Effector memory CD4-positive, alpha-beta T cell (primary cell): ENCODE measurements around the gene HERPUD2.

Experiments
- DNase-seq, 3 donors: peaks; one replicate each; pipeline ENCODE4 v3.0.0-alpha.2; 2020
- H3K27ac ChIP-seq: 2 replicates; pipeline ENCODE4 v1.7.0; 2013; ENCODE audit warnings: mild to moderate bottlenecking, low read length, moderate library complexity; ENCODE audit not compliant: insufficient read depth, poor library complexity, severe bottlenecking
- H3K27me3 ChIP-seq: replicated peaks from 2 replicates; pipeline ENCODE4 v1.7.0; 2013; ENCODE audit warnings: mild to moderate bottlenecking, low read length; ENCODE audit not compliant: insufficient read depth, control insufficient read depth, poor library complexity, severe bottlenecking
- H3K36me3 ChIP-seq: 2 replicates; pipeline ENCODE4 v1.7.0; 2013; ENCODE audit warnings: mild to moderate bottlenecking, low read length, moderate library complexity; ENCODE audit not compliant: control insufficient read depth, insufficient read depth
- H3K4me1 ChIP-seq: 2 replicates; pipeline ENCODE4 v1.7.0; 2013; ENCODE audit warnings: low read length, mild to moderate bottlenecking; ENCODE audit not compliant: control insufficient read depth, insufficient read depth, poor library complexity, severe bottlenecking
- H3K4me3 ChIP-seq: 2 replicates; pipeline ENCODE4 v1.7.0; 2013; ENCODE audit warnings: low read length, low read depth, mild to moderate bottlenecking; ENCODE audit not compliant: insufficient read depth, poor library complexity, severe bottlenecking
- H3K9me3 ChIP-seq: 2 replicates; pipeline ENCODE4 v1.7.0; 2013; ENCODE audit warnings: mild to moderate bottlenecking, low read length, moderate library complexity; ENCODE audit not compliant: control insufficient read depth

The HERPUD2 gene

GRCh38 chr7:35623381-35623780, 71.6 kb downstream of the HERPUD2 start:
- no peak overlapping the region for H3K4me3 ChIP-seq

GRCh38 chr7:35619863-35620262, 75.1 kb downstream of the HERPUD2 start:
- Histone ChIP-seq H3K4me1 (no peaks in the 10 kb centered on the region), H3K9me3 (no peaks in the 10 kb centered on the region), H3K27ac (no peak overlapping the region), H3K4me3 (no peak overlapping the region), H3K36me3 (no peaks in the 10 kb centered on the region), H3K27me3 (no peaks in the 10 kb centered on the region)
- no peak for DNase-seq

More at GRCh38 chr7:35623381-35623780, 71.6 kb downstream of the HERPUD2 start:
- H3K36me3 ChIP-seq: no peaks in the 10 kb centered on the region
- DNase-seq: no peak
- no peak overlapping the region for H3K27ac ChIP-seq
- no peaks in the 10 kb centered on the region for H3K4me1 ChIP-seq
- H3K9me3 ChIP-seq: no peaks in the 10 kb centered on the region
- H3K27me3 ChIP-seq: no peaks in the 10 kb centered on the region

DNA sequence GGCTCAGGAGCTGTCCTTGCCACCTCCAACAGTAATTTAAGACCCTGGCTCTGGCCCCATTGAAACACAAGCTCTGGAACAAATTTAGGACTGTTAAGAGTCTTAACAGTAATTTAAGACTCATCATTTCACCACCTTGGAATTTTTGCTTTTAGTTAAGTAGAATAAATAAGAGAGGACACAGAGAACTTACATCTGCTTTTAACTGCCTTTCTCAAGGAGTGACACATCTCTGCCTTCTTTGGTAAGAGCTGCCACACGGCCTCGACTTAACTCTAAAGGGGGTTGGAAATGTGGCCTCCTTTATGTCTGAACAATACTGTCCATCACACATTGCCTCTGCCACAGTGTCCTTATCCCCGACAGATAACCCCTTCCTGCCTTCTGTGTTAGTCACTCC, 77.9 kb downstream of the HERPUD2 start:
- Histone ChIP-seq H3K27ac (no peak overlapping the region), H3K4me3 (no peak overlapping the region), H3K36me3 (no peaks in the 10 kb centered on the region), H3K4me1 (no peaks in the 10 kb centered on the region), H3K27me3 (no peaks in the 10 kb centered on the region), H3K9me3 (no peaks in the 10 kb centered on the region)
- DNase-seq: no peak

DNA sequence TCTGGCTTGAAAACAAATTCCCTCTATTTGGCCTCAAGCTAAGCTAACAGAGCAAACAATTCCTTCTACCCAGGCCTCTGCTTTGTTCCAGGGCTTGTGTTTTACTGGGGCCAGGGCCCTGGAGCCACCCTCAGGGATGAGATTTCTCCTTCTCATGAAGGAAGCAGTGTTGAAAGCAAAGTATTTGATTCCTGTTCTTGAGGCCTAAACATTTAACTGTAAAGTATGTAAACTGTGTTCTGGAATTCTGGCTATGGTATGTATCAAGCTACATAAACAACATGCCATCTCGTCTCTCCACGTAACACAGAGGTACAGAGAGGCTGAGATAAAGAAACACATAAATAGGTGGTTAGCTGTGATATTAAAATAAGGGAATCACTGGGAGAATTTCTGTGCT, 81.8 kb downstream of the HERPUD2 start:
- H3K36me3 ChIP-seq: no peaks in the 10 kb centered on the region
- H3K9me3 ChIP-seq: no peaks in the 10 kb centered on the region
- H3K27me3 ChIP-seq: no peaks in the 10 kb centered on the region
- no peak overlapping the region for H3K27ac ChIP-seq
- no peaks in the 10 kb centered on the region for H3K4me1 ChIP-seq
- H3K4me3 ChIP-seq: no peak overlapping the region
- DNase-seq: no peak

DNA sequence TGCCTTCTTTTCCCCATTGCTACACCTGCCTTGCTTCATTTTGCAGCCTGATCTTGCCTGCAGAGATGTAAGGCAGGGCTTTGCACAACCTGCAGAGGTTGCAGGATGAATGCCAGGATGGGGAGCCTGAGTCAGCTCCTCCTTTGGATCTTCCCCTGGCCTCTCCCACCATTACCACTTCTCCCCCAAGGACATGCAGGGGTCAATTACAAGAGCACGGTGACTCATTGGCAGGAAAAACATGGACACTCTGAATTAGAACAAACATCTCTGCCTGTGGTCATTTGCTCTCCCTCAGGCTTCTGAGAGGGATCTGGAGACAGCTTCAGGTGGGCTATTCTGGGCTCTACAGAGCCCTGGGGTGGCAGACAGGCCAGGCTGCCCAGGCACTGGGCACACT, 89.2 kb downstream of the HERPUD2 start:
- no peak overlapping the region for H3K4me3 ChIP-seq
- no peaks in the 10 kb centered on the region for H3K9me3 ChIP-seq

DNA sequence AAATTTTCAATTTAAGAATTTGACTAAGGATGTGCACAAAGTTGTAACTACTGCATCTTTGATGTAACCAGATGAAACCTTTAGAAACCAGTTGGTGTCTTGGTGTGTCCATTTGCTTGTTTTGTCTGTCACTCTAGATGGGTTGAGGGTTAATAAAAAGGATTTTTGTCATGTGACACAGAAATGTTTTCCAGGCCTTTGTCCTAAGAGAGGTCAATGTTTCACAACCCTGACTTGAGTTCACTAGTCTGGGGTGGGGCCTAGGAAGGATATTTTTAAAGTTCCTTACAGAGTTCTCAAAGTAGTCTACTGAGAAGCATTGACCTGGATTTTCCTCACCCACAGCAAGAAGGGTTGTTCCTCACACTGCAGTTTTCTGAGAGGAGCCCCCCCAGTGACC, 90.3 kb downstream of the HERPUD2 start:
- Histone ChIP-seq H3K27ac (no peak overlapping the region), H3K27me3 (no peaks in the 10 kb centered on the region), H3K36me3 (no peaks in the 10 kb centered on the region), H3K4me3 (no peak overlapping the region), H3K4me1 (no peaks in the 10 kb centered on the region), H3K9me3 (no peaks in the 10 kb centered on the region)
- DNase-seq: no peak

More for the DNA sequence above, 89.2 kb downstream of the HERPUD2 start:
- Histone ChIP-seq H3K4me1 (no peaks in the 10 kb centered on the region), H3K27ac (no peak overlapping the region), H3K27me3 (no peaks in the 10 kb centered on the region), H3K36me3 (no peaks in the 10 kb centered on the region)
- no peak for DNase-seq

- H3K4me1 ChIP-seq: no peaks in the 10 kb centered on the region
- H3K9me3 ChIP-seq: no peaks in the 10 kb centered on the region
- DNase-seq: no peak
- no peak overlapping the region for H3K27ac ChIP-seq
- no peak overlapping the region for H3K4me3 ChIP-seq
- H3K27me3 ChIP-seq: no peaks in the 10 kb centered on the region
- no peaks in the 10 kb centered on the region for H3K36me3 ChIP-seq
Observed at GRCh38 chr7:35599645-35600044, 95.3 kb downstream of the HERPUD2 start.

DNA sequence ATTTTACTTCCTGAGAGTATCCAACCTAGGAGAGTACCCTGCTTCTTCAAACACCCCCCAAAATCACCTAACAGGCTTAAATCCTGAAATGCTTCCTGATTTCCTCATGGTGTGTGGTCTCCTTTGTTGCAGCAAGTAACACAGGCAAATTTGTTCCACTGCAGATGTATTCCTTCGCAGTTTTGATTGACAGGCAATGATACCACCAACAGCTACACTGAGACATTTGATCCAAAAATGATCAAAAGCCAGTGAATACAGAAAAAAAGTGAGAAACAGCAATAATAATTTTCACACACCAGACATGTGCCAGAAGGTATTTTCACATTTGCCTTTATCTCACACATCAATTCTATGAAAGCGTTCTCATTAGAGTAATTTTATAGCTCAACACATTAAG, 95.9 kb downstream of the HERPUD2 start:
- Histone ChIP-seq H3K27me3 (no peaks in the 10 kb centered on the region), H3K4me3 (no peak overlapping the region), H3K9me3 (no peaks in the 10 kb centered on the region), H3K36me3 (no peaks in the 10 kb centered on the region), H3K27ac (no peak overlapping the region), H3K4me1 (no peaks in the 10 kb centered on the region)
- DNase-seq: no peak

DNA sequence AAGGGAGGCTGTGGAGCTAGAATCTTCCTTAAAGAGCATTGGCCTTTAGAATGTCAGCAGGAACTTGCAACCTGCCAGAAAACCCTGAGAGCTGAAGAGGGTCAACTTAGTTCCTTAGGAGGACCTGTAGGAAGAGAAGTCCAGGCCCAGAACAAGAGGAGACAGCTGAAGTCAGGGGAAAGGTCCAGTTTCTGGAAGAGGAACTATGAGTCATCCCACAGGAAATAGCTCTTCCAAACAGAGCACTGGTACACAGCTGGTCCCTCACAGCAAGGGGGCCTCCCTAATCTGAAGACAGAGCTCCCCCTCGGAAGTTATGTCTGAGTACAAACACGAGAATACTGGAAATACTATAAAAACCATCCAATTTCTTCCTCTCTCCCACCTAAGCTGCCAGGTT, 98.9 kb downstream of the HERPUD2 start:
- H3K27ac ChIP-seq: no peak overlapping the region
- no peak overlapping the region for H3K4me3 ChIP-seq
- no peaks in the 10 kb centered on the region for H3K4me1 ChIP-seq
- H3K36me3 ChIP-seq: no peaks in the 10 kb centered on the region
- no peaks in the 10 kb centered on the region for H3K9me3 ChIP-seq
- no peaks in the 10 kb centered on the region for H3K27me3 ChIP-seq
- no peak for DNase-seq

DNA sequence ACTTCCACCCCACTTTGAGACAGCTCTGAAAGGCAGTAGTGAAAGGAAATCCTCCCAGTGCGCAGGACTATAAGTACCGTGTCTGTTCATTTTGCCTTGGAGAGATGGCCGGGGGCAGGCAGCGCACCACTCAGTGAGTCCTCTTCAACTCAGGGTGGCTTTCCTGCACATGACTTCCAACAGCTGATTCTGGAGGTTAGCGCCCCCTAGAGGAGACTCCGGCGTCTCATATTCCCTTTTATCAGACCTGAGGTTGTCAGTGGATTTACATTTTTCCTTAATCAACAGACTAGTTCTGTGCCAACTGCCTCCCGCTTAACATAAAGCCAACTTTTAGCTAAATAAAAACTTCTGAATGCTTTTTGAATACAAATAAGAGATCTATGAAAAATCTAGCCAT, 101.0 kb downstream of the HERPUD2 start:
- Histone ChIP-seq H3K27ac (no peak overlapping the region), H3K36me3 (no peaks in the 10 kb centered on the region), H3K9me3 (no peaks in the 10 kb centered on the region), H3K4me3 (no peak overlapping the region), H3K27me3 (no peaks in the 10 kb centered on the region), H3K4me1 (no peaks in the 10 kb centered on the region)
- DNase-seq: no peak

GRCh38 chr7:35588647-35589046, 106.3 kb downstream of the HERPUD2 start:
- Histone ChIP-seq H3K4me1 (no peaks in the 10 kb centered on the region), H3K4me3 (no peak overlapping the region), H3K27ac (no peak overlapping the region), H3K36me3 (no peaks in the 10 kb centered on the region), H3K27me3 (no peaks in the 10 kb centered on the region), H3K9me3 (no peaks in the 10 kb centered on the region)
- no peak for DNase-seq
